HG02885 (cell line): ENCODE results near the gene TUBB3.
"Not testable (repeated sequence)": the region's sequence is repeated elsewhere in the genome, so short reads cannot be mapped to it uniquely, and the experiment has no call there.

Source experiments
- ATAC-seq: cut with Tn5 transposase; IDR thresholded peaks from one replicate; pipeline ENCODE4 v1.9.1; 2021; ENCODE audit warnings: mild to moderate bottlenecking; ENCODE audit not compliant: unreplicated experiment, poor library complexity

Gene TUBB3

DNA sequence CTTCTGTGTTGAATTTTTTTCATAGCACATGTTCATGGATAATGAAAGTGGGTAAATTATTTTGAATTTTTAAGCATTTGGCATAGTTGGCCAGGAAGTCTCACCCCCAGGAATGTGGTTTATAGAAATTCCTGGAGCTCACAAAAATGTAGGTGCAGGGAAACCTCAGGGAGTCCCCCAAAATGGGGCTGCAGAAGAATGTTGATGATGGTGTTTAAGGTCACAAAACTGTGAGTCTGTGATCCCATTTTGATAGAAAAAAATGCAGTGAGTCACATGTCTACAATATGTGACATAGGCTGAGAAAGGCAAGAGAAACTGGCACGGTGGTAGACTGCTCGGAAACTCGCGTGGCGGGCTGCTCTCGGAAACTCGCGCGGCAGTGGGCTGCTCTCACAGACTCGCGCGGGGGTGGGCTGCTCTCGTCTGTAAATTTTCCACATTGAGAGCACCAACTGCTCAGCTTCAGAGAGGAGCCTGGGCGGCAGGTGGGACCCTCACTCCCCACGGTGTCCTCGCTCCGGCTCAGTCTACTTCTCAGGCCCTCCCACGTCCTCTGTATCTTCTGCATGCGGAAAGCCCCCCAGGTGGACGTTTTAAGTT lies 23.2 kb upstream of the TUBB3 start:
- ATAC-seq = no peak

DNA sequence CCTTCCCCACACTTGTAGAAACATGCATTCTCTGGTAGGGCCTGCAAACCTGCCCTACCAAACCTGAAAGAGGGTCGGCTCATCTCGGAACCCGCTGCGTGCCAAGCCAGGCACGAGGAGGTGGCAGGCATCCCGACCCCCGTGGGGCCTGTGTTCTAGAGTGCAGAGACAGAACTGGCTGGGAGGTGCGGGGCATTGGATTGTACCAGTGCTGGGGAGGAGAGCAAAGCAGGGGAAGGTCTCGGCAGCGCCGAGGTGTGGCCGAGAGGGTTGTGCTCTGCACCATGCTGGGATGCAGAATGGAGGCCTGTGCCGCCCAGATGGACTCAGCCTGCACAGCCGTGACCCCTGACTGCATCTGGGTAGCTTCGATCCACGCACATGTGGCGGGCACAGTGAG lies 22.3 kb upstream of the TUBB3 start:
- no peak for ATAC-seq

DNA sequence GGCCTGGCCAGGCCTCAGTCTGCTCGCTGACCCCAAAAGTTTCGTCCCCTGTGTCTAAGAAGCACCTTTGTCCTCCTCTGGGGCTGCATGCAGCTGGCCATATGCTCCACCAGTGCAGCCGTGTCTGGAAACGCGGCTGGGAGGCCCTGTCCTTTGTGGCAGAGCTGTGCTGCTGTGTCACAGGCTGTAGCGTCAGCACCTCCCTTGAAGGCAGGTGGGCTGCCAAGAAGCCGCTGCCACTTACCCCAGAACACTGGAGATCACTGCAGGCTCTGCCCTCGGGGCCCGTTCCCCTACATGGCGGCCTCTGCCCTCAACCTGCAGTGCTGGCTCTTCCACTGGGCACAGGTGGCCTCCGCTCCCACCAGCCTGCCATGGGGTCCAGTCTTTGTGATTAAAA lies 20.2 kb upstream of the TUBB3 start:
- no peak for ATAC-seq

DNA sequence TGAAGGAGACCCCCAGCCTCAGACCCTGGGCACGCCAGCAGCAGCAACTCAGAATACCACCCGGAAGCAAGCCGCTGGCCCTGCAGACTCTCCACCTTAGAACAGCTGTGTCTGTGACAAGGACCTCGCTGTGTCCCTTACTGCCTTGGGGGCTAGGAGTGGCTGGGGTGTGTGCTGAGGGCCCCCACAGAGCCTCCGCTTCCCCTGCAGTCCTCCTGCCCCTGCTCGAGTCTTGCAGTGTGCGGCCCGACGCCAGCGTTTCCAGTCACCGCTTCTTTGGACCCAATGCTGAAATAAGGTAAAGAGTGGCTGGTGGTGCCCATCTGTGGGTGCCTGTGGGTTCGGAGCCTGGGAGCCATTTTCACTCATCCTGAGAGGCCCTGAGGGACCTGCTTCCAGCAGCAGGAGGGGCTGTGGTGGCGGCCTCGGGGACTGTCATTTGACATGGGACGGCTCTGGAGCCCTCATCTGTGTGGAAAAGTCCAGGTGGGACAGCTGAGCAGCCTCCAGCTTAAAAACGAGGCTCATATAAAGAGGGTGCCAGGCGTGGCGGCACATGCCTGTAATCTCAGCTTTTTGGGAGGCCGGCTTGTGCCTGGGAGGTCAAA lies 19.1 kb upstream of the TUBB3 start:
- ATAC-seq = no peak

DNA sequence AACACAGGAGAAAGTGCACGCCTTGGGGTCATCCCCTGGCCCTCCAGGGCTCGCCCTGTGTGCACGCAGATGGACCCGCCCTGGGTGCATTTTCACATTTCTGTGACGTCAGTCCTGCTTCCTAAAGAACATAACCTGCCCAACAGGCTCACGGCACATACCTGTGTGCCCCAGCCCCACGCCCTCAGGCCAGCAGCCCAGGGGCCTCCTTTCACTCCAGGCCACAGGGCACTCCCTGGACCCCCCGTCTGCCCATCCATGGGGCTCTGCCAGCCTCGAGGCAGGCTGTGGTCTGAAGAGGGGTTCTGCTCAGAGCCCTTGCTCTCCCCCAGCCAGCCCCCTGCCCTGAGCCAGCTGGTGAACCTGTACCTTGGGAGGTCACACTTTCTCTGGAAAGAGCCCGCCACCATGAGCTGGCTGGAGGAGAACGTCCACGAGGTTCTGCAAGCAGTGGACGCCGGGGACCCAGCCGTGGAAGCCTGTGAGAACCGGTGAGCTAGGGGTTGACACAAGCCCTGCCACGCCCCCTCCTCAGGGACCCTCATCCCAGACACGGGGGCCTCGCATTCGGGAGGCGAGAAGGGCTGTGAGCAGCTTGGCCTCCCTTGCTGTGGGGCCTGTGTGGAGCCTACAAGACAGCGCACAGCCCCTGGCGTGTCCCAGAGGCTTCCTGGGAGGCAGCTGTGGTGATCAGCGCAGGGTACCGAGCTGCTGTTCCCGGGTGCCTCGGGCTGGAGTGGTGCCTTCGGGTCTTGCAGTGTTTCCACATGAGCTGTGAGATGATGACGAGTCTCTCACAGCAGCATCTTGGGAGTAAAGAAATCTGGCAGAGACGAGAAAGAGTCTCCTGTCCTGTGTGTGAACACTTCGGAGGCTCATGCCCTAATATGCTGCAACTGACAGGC lies 18.3 kb upstream of the TUBB3 start:
- ATAC-seq = no peak

DNA sequence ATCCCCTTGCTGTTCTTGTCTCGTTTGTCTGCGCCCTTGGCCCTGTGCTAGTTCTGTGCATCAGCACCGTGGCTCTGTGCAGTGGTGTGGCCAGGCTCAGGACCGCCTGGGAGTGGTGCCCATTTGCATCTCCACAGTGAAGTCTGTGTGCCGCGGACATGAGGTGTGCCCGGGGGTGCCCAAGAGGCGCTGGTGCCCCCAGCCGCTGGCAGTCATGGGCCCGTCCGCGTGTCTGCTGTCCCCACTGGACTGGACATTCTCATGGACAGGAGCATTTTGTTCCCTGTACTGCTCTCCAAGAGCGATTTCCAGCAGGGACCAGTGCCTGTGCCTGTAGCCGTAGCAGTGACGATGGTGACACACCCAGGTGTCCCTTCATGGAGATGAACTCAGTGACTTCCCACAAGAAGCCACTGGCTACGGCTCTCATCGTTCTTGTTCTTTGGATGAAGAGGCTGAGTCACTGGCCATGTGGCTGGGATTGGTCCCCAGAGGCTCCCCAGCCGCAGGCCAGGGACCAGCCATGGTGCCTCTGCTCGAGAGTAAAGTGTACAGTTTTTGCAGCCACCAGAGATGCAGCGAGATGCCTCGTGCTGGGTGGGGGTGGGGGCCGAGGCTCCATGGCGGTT lies 17.5 kb upstream of the TUBB3 start:
- no peak for ATAC-seq

DNA sequence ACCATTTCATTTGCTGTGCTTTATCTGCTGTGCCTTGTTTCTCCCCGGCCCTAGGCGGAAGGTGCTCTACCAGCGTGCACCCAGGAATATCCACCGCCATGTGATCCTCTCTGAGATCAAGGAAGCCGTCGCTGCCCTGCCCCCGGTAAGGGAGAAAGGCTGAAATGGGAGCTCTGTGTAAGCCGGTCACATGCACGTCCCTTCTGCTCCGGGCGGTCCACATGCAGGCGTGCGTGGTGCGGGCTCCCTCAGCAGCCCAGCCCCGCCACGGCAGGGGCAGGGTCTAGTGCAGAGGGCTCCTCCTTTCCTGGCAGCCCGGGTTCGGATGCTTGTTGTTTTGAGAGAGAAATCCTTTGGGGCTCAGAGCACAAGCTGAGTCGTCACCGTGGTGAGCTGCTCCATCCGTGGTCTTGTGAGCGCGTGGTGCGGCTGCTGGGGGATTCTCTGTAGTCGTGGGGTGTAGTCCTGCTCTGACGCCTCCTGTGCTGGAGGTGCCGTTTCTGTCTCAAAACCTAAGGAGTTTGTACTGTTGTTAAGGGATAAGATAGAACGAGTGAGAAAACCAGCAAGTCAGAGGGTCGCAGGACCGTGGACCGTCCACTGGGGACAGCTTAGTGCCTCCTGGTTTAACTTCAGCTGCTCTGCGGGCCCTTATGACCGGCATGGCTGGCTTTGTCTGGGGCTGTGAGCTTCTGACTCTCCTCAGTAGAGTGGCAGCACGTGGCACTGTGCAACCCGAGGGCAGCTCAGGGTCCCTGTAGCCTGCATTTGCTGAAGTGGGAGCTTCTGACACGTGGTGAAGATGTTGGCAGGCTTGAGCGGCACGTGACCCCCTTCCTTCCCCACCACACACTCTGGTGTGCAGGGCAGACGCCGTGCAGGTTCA lies 16.8 kb upstream of the TUBB3 start:
- ATAC-seq = no peak

DNA sequence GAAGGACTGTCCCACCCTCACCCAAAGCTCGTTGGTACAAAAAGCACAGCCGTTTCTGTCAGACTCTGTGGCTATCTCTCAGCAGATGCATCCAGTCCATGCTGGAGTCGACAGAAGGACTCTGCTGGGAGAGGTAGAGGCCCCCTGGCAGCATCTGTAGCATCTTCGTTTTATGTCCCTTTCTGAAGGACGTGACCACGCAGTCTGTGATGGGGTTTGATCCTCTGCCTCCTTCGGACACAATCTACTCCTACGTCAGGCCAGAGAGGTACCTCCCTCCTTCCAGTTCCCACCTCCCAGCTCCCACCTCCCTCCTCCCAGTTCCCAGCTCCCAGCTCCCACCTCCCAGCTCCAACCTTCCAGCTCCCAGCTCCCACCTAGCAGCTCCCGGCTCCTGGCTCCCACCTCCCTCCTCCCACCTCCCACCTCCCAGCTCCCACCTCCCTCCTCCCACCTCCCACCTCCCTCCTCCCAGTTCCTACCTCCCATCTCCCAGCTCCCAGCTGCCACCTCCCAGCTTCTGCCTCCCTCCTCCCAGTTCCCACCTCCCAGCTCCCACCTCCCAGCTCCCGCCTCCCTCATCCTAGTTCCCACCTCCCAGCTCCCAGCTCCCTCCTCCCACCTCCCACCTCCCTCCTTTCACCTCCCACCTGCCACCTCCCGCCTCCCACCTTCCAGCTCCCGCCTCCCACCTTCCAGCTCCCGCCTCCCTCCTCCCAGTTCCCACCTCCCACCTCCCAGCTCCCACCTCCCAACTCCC lies 15.9 kb upstream of the TUBB3 start:
- ATAC-seq = no peak

DNA sequence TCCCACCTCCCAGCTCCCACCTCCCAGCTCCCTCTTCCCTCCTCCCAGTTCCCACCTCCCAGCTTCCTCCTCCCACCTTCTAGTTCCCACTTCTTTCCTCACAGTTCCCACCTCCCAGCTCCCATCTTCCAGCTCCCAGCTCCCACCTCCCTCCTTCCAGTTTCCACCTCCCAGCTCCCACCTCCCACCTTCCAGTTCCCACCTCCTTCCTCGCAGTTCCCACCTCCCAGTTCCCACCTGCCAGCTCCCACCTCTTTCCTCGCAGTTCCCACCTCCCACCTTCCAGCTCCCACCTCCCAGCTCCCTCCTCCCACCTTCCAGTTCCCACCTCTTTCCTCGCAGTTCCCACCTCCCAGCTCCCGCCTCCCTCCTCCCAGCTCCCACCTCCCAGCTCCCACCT lies 14.9 kb upstream of the TUBB3 start:
- ATAC-seq = no peak

DNA sequence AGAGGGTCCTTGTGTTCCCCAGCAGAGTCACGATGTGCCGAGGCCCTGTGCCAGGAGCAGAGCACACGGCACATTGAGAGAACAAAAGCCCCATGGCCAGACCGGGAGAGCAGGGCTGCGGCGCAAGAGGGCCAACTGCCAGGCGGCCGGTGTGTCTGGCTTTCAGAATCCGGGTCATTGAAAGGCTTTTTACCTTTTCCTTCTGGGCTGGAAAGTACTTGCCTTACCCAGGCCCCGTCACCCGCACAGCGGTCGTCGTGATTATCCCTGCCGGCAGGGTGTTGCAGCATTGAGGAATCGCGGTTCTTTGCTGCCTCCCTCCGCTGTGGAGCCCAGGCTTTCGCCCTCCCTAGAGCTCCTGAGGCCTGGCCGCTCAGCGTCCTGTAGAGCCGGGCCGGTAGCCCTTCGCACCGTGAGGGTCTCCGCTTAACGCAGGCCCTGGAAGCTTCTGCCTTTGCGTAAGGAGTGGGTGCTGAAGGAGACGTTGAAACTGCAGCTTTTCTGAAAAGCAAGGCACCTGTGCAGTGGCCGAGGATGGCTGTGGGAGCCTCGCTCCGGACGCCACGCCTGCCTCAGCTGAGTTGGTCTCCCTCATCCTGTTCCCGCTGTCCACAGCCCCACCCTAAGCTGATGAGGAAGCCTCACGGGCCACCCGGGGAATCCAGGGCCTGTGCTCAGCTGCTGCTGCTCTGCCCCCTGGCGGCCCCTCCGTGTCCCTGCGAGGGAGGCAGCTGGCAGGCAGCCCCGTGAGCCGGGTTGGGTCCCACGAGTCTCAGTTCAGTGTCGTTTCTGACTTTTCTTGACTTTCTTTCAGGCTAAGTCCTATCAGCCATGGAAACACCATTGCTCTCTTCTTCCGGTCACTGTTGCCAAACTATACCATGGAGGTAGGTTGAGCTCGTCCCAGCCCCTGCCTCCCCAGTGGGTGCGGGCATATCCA lies 13.1 kb upstream of the TUBB3 start:
- no peak for ATAC-seq

DNA sequence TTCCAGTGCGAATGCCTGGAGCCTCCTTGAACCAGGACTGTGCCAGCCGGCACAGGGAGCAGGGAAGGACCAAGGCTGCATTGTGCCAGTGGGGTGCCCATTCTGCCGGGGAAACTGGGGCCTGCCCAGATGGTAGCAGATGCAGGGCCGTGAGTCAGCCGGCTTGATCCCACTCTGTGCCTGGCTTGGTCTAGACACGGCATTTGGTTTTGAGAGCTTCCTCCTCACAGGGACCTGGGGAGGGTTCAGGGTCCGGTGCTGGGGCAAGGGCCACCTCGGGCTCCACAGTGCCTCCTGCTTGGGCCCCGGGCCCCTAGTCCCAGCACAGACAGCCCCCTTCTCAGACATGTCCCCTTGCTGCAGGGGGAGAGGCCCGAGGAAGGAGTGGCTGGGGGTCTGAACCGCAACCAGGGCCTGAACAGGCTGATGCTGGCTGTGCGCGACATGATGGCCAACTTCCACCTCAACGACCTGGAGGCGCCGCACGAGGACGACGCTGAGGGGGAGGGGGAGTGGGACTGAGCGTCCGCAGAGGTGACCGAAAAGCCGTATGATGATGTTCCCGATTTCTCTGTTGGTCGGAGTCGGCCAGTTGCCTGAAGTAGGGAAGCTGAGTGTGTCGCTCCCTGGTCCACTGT lies 12.3 kb upstream of the TUBB3 start:
- no peak for ATAC-seq

DNA sequence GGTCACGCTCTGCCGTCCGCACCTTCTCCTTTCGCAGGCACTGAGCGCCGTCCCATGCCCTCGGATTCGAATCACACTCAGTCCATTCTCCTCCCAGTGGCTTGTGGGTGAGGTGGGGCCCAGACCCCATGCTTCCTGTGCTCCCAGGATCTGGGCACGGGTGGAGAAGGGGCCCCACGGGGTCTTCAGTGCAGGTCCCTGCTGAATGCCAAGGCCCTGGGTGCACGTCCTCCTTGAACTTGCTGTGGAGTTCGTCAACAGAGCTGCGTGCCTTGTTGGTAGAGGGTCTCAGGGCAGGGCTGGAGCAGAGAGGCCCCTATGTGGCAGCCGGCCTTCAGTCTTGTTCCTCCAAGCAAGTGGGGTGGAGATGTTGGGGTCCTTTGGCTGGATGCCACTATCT lies 11.8 kb upstream of the TUBB3 start:
- no peak for ATAC-seq

DNA sequence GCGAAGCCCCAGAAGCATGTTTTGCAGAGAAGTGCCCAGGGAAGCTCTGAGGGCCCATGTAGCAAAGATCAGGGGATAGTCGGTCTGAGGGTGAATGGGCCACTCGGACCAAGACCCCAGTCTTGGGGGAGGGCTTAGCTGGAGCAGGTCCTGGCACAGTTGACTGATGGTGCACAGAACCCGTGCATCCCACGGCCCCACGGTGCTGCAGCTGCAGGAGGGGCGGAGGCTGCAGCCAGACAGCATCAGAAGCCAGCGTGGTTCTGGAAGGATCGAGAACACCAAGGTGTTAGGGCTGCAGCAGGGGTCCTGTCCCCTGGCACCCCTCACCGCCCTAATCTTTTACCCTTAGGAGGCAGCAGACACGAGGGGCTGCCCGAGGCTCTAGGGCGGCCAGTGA lies 11.0 kb upstream of the TUBB3 start:
- no peak for ATAC-seq

DNA sequence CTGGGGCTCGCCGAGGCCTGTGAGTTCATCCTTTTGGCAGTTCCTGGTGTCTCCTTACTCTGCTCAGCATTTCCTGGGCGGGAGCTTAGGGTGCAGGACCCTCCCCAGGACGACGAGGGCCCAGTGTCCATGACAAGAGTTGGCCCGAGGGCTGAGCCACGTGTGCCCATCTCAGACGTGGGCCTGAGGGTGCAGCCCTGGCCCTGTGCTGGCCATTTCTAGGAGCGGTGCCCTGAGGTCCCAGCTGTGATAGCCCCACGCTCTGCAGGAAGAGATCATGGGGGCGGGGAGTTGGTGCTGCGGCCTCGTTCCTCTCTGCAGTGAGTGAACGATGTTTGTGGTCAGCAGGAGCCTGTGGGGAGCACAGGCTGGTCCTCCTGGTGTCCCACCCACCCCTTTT lies 10.5 kb upstream of the TUBB3 start:
- ATAC-seq = no peak

DNA sequence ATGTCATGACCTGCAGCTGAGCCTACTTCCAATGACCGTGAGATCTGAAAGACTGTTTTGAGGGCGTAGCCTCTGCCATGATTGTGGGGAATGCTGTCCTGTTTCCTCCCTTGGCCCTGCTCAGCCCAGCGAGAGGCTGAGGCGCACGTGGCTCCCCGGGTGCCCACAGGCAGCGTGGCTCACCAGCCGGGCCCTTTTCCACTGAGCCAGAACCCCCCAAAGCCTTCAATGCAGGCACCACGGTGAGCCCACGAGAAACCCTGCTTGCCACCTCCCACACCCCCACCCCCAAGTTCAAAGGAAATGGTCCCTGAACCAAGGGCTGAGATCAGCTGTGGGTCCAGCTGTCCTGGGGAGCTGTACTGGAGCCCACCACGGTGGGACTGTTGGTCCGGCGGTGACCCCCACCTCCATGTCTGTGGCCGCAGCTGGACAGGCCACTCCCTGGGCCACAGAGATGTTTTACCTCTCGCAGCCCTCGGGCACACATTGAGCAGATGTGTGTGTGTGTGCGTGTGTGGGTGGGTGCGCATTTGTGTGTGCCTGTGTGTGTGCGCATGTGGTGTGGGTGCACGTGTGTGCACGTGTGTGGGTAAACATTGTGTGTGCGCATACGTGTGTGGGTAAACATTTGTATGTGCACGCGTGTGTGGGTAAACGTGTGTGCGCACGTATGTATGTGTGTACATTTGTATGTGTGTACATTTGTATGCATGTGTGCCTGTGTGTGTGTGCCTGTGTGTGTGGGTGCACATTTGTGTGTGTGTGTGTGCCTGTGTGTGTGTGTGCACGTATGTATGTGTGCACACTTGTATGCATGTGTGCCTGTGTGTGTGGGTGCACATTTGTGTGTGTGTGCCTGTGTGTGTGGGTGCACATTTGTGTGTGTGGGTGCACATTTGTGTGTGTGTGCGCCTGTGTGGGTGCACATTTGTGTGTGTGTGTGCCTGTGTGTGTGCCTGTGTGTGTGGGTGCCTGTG lies 9.4 kb upstream of the TUBB3 start:
- no peak for ATAC-seq

DNA sequence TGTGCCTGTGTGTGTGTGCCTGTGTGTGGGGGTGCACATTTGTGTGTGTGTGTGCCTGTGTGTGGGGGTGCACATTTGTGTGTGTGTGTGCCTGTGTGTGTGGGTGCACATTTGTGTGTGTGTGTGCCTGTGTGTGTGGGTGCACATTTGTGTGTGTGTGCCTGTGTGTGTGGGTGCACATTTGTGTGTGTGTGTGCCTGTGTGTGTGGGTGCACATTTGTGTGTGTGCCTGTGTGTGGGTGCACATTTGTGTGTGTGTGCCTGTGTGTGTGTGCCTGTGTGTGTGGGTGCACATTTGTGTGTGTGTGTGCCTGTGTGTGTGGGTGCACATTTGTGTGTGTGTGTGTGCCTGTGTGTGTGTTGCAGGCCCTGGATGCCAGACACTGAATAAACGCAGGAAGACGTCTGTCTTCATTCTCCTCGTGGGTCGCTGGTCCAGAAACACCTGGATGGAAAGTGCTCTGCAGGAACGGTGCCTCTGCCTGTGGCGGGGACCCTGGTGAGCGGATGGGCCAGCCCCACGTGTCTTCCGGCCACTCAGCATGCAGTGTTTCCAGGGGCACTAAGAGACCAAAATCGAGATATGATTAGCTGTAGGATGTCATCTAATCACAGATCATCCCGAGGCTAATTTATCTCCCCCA lies 8.4 kb upstream of the TUBB3 start:
- ATAC-seq = not testable (repeated sequence)
